Activated CD8-positive, alpha-beta T cell treated with anti-CD3 and anti-CD28 coated beads for 36 hours (primary cell): ENCODE measurements around the gene CNTNAP1. TPM values are rescaled to one million over a fixed set of nuclear protein-coding genes. Genes with fewer than 3 reads are reported as not detected.

Source experiments
- ATAC-seq: fragments of 200-7000 bp; cut with Tn5 transposase; one replicate; pipeline ENCODE4 v1.10.0; 2021; ENCODE audit warnings: mild to moderate bottlenecking, moderate library complexity
- CTCF ChIA-PET: fragments of 350-600 bp; sonication (Branson Sonifier 250); formaldehyde crosslinking; loops from one replicate; lab custom pipeline; 2021; ENCODE audit warnings: antibody characterized with exemption; lab: Charles Lee
- POLR2A ChIA-PET: fragments of 350-600 bp; sonication (Branson Sonifier 250); formaldehyde crosslinking; loops from one replicate; lab custom pipeline; 2021; ENCODE audit warnings: antibody characterized with exemption; lab: Charles Lee
- DNase-seq: peaks from one replicate; pipeline ENCODE4 v3.0.0-alpha.2; 2020
- H3K27ac Mint-ChIP-seq: one replicate; pipeline ENCODE4 v1.8.0; 2021; ENCODE audit warnings: mild to moderate bottlenecking, mixed read lengths
- H3K27me3 Mint-ChIP-seq: one replicate; pipeline ENCODE4 v1.8.0; 2021; ENCODE audit warnings: mixed read lengths
- H3K36me3 Mint-ChIP-seq: one replicate; pipeline ENCODE4 v1.8.0; 2021; ENCODE audit warnings: low read depth, mixed read lengths
- H3K4me1 Mint-ChIP-seq: one replicate; pipeline ENCODE4 v1.8.0; 2021; ENCODE audit warnings: low read depth, mixed read lengths
- H3K4me3 Mint-ChIP-seq: one replicate; pipeline ENCODE4 v1.8.0; 2021; ENCODE audit warnings: mild to moderate bottlenecking, moderate library complexity, mixed read lengths
- H3K9me3 Mint-ChIP-seq: one replicate; pipeline ENCODE4 v1.8.0; 2021; ENCODE audit warnings: mixed read lengths
- CTCF ChIP-seq: fragments of 200-600 bp; IDR thresholded peaks from one replicate; pipeline ENCODE4 v1.8.0; 2022; ENCODE audit warnings: antibody characterized with exemption, mild to moderate bottlenecking
- intact Hi-C: fragments of 100-400 bp; cut with micrococcal nuclease; formaldehyde crosslinking; loops from one replicate; pipeline ENCODE4 v1.10.0; 2022
- total RNA-seq, 2 experiments: library from RNA; stranded (reverse); gene quantifications; one replicate each; pipeline ENCODE4 v1.2.3, GENCODE V29; 2021

Gene CNTNAP1
- total RNA-seq, 2 experiments from 2014 or later, result 0.13 to 0.25 TPM

- POLR2A ChIA-PET, result interaction anchor here (0.9 to 1.2 kb wide), 3 partner anchors 8 to 103 kb away, joined by 3 to 4 read pairs (median 4); partner anchors contain the start of genes RETREG3 and TUBG1
- no peak for TF ChIP-seq CTCF
- Mint-ChIP-seq H3K9me3 (no peaks in the 10 kb centered on the region), H3K27ac (no peak overlapping the region), H3K36me3 (peaks cover under 1% of the 10 kb centered on the region), H3K27me3 (peaks cover 51% of the 10 kb centered on the region), H3K4me1 (peaks cover 19% of the 10 kb centered on the region), H3K4me3 (peak overlapping the region; percentile 70)
- CTCF ChIA-PET, result interaction anchor here (1.3 to 4.0 kb wide), 4 partner anchors 9 to 93 kb away, joined by 7 to 18 read pairs (median 8); partner anchors contain the start of gene TUBG2
- DNase-seq, result no peak
- no peak for ATAC-seq
- intact Hi-C loops, result no loop called here
Measured at GRCh38 chr17:42670789-42671657, 11.3 kb upstream of the CNTNAP1 start.

- no peak overlapping the region for H3K4me3 Mint-ChIP-seq
- no peaks in the 10 kb centered on the region for H3K36me3 Mint-ChIP-seq
- ATAC-seq, result no peak
Measured at GRCh38 chr17:42672038-42672437, 10.3 kb upstream of the CNTNAP1 start.

GRCh38 chr17:42673266-42673884, 9.0 kb upstream of the CNTNAP1 start:
- Mint-ChIP-seq H3K4me1 (peaks cover 31% of the 10 kb centered on the region), H3K4me3 (no peak overlapping the region), H3K9me3 (no peaks in the 10 kb centered on the region), H3K27me3 (peaks cover 52% of the 10 kb centered on the region), H3K27ac (no peak overlapping the region), H3K36me3 (no peaks in the 10 kb centered on the region)
- intact Hi-C loops, result no loop called here
- POLR2A ChIA-PET, result interaction anchor here (1.1 kb wide), 1 partner anchor 106 kb away, joined by 3 read pairs; the partner anchor contains the start of gene MLX
- TF ChIP-seq CTCF, result no peak
- DNase-seq, result no peak
- no peak for ATAC-seq
- CTCF ChIA-PET, result interaction anchor here (1.4 to 1.6 kb wide), 4 partner anchors 10 to 95 kb away, joined by 4 to 10 read pairs (median 4); no protein-coding TSS in a partner anchor

More at GRCh38 chr17:42672038-42672437, 10.3 kb upstream of the CNTNAP1 start:
- POLR2A ChIA-PET, result interaction anchor here (0.9 to 1.1 kb wide), 2 partner anchors 94 to 104 kb away, joined by 3 to 4 read pairs; partner anchors contain the start of gene PSMC3IP
- intact Hi-C loops, result no loop called here
- peaks cover 52% of the 10 kb centered on the region for H3K27me3 Mint-ChIP-seq
- H3K9me3 Mint-ChIP-seq, result no peaks in the 10 kb centered on the region
- peaks cover 23% of the 10 kb centered on the region for H3K4me1 Mint-ChIP-seq
- CTCF ChIA-PET, result interaction anchor here (1.5 to 2.1 kb wide), 3 partner anchors 8 to 94 kb away, joined by 4 to 9 read pairs (median 8); partner anchors contain the start of gene TUBG2
- no peak for TF ChIP-seq CTCF
- no peak for DNase-seq
- H3K27ac Mint-ChIP-seq, result no peak overlapping the region

GRCh38 chr17:42673885-42674754, 8.2 kb upstream of the CNTNAP1 start:
- no peaks in the 10 kb centered on the region for H3K36me3 Mint-ChIP-seq
- DNase-seq, result peak; percentile 40
- H3K4me1 Mint-ChIP-seq, result peaks cover 36% of the 10 kb centered on the region
- intact Hi-C loops, result no loop called here
- CTCF ChIA-PET, result interaction anchor here (0.6 to 1.6 kb wide), 4 partner anchors 10 to 96 kb away, joined by 3 to 10 read pairs (median 4); partner anchors contain the start of gene TUBG2
- no peak for ATAC-seq
- TF ChIP-seq CTCF, result peak; percentile 69
- no peak overlapping the region for H3K4me3 Mint-ChIP-seq
- H3K27me3 Mint-ChIP-seq, result peaks cover 51% of the 10 kb centered on the region
- H3K27ac Mint-ChIP-seq, result no peak overlapping the region
- no peaks in the 10 kb centered on the region for H3K9me3 Mint-ChIP-seq
- POLR2A ChIA-PET, result interaction anchor here (1.1 kb wide), 1 partner anchor 107 kb away, joined by 3 read pairs; the partner anchor contains the start of gene MLX
